K562 (cell line): ENCODE results near the gene NPHP1. TPM values are rescaled to one million over a fixed set of nuclear protein-coding genes. Genes with fewer than 3 reads are reported as not detected.

Experiments
- ASH1L ChIP-seq: fragments of 450-650 bp; IDR thresholded peaks from 2 replicates; pipeline ENCODE4 v1.6.1; 2018; ENCODE audit warnings: borderline replicate concordance, mild to moderate bottlenecking, low read depth; ENCODE audit not compliant: partially characterized antibody
- CEBPB ChIP-seq: fragments of 450-650 bp; IDR thresholded peaks from 2 replicates; pipeline ENCODE4 v1.6.1; 2016; ENCODE audit warnings: missing genetic modification characterization, missing compliant biosample characterization
- ETV6 ChIP-seq, 3 experiments: fragments of 150-350 bp in 1 of 3; sonication (generic) in 1 of 3; formaldehyde crosslinking in 1 of 3; IDR thresholded peaks; 2 replicates each; pipeline versions ENCODE4 v1.6.1 to v1.8.0; 2014 to 2022; ENCODE audit warnings: borderline replicate concordance in 2 of 3, low read depth in 2 of 3, antibody characterized with exemption in 1 of 3, low read length in 1 of 3, mild to moderate bottlenecking in 1 of 3, missing genetic modification reagents in 1 of 3
- MCM2 ChIP-seq: fragments of 450-650 bp; IDR thresholded peaks from 2 replicates; pipeline ENCODE4 v1.6.1; 2017; ENCODE audit warnings: low read depth, mild to moderate bottlenecking
- MYC ChIP-seq, 2 experiments: fragments of 250-450 bp in 1 of 2; sonication (Bioruptor Pico) in 1 of 2; IDR thresholded peaks; 2 replicates each; pipeline versions ENCODE4 v1.5.1 to v1.6.1; 2012 to 2021; ENCODE audit warnings: low read depth in 2 of 2, borderline replicate concordance in 1 of 2, improper control_type of control experiment in 1 of 2, low read length in 1 of 2, mild to moderate bottlenecking in 1 of 2, moderate library complexity in 1 of 2
- NFRKB ChIP-seq: fragments of 450-650 bp; IDR thresholded peaks from 2 replicates; pipeline ENCODE4 v1.6.1; 2016; ENCODE audit warnings: low read depth
- PHB ChIP-seq: fragments of 250-450 bp; sonication (Bioruptor Pico); IDR thresholded peaks from 2 replicates; pipeline ENCODE4 v1.5.0; 2021
- PTTG1 ChIP-seq: fragments of 450-650 bp; IDR thresholded peaks from 2 replicates; pipeline ENCODE4 v1.6.1; 2016; ENCODE audit warnings: low read depth, mild to moderate bottlenecking, missing genetic modification characterization, missing compliant biosample characterization
- RBM22 ChIP-seq: fragments of 200-400 bp; formaldehyde crosslinking; IDR thresholded peaks from 2 replicates; pipeline ENCODE4 v1.6.1; 2018; ENCODE audit warnings: low read length, low read depth; ENCODE audit not compliant: poor library complexity, severe bottlenecking
- SNIP1 ChIP-seq: fragments of 450-650 bp; IDR thresholded peaks from 2 replicates; pipeline ENCODE4 v1.7.1; 2017; ENCODE audit warnings: low read depth, mild to moderate bottlenecking
- ZNF347 ChIP-seq: fragments of 450-650 bp; formaldehyde crosslinking; IDR thresholded peaks from 2 replicates; pipeline ENCODE4 v1.4.0; 2020; ENCODE audit warnings: low read depth, mild to moderate bottlenecking, moderate library complexity
- ZSCAN32 ChIP-seq: fragments of 450-650 bp; formaldehyde crosslinking; IDR thresholded peaks from 2 replicates; pipeline ENCODE4 v1.4.0; 2020; ENCODE audit warnings: mild to moderate bottlenecking, moderate library complexity
- polyA plus RNA-seq, 8 experiments: library from polyadenylated mRNA; depleted of rRNA in 4 of 8; stranded (reverse) in 5 of 8; unstranded in 3 of 8; fragments of >200 nt; fragmentation: Nextera tagmentation in 2 of 8; fragmentation: Illumina TruSeq in 1 of 8; extraction: Ambion mirVana in 2 of 8; extraction: Trizol in 1 of 8; gene quantifications; 2 replicates each; pipeline versions ENCODE4 v1.2.1 to v1.2.3, GENCODE V29; 2011 to 2014; ENCODE audit warnings: inconsistent platforms in 1 of 8, missing spikeins in 1 of 8
- total RNA-seq, 7 experiments: library from RNA; depleted of rRNA in 6 of 7; stranded (reverse); fragments of >200 nt in 6 of 7; fragmentation: Illumina TruSeq in 2 of 7; extraction: Trizol in 2 of 7; gene quantifications; 2 replicates each; pipeline versions ENCODE4 v1.2.1 to v1.2.3, GENCODE V29; 2011 to 2021; ENCODE audit warnings: low replicate concordance in 1 of 7
- TF ChIP-seq, protein P1 (sequence below): fragments of 200-400 bp; formaldehyde crosslinking; IDR thresholded peaks from 2 replicates; pipeline ENCODE4 v1.6.1; 2017; ENCODE audit warnings: mild to moderate bottlenecking, low read depth, low read length, moderate library complexity
- TF ChIP-seq, protein P2 (sequence below), 2 experiments: fragments of 450-650 bp; formaldehyde crosslinking in 1 of 2; IDR thresholded peaks; 2 replicates each; pipeline versions ENCODE4 v1.4.0 to v1.6.1; 2014 to 2020; ENCODE audit warnings: mild to moderate bottlenecking in 2 of 2, borderline replicate concordance in 1 of 2, low read depth in 1 of 2

Gene NPHP1
- total and polyA plus RNA-seq, 9 of the 15 experiments (the other 6 are each of a cell fraction or from before 2014, with no cell fraction given), result 0.11 to 0.32 (median 0.20) TPM; not detected in 5

GRCh38 chr2:110211938-110212858, 7.4 kb upstream of the NPHP1 start, which contains the start of gene MTLN (continued):
- peak; percentile 95; the same call in 1 of the 2 replicates for TF ChIP-seq MYC (IDR thresholded peaks at IDR 0.05; ENCODE audit: low read depth, low read length)
- TF ChIP-seq MYC (CRISPR knock-in tag; IDR thresholded peaks at IDR 0.05; ENCODE audit: borderline replicate concordance, low read depth), result peak; percentile 88; the same call in 1 of the 2 replicates
- TF ChIP-seq PTTG1, result no peak
- no peak for TF ChIP-seq SNIP1
- TF ChIP-seq CEBPB (tag), result no peak
- no peak for TF ChIP-seq ZSCAN32 (CRISPR knock-in tag)
- no peak for TF ChIP-seq ETV6 (IDR thresholded peaks at IDR 0.05; ENCODE audit: borderline replicate concordance in 1 of 2, low read depth in 2 of 2, low read length in 1 of 2)
- TF ChIP-seq ETV6 (CRISPR knock-in tag; IDR thresholded peaks at IDR 0.05; ENCODE audit: borderline replicate concordance), result no peak
- TF ChIP-seq RBM22, result no peak
- TF ChIP-seq, protein P1, sequence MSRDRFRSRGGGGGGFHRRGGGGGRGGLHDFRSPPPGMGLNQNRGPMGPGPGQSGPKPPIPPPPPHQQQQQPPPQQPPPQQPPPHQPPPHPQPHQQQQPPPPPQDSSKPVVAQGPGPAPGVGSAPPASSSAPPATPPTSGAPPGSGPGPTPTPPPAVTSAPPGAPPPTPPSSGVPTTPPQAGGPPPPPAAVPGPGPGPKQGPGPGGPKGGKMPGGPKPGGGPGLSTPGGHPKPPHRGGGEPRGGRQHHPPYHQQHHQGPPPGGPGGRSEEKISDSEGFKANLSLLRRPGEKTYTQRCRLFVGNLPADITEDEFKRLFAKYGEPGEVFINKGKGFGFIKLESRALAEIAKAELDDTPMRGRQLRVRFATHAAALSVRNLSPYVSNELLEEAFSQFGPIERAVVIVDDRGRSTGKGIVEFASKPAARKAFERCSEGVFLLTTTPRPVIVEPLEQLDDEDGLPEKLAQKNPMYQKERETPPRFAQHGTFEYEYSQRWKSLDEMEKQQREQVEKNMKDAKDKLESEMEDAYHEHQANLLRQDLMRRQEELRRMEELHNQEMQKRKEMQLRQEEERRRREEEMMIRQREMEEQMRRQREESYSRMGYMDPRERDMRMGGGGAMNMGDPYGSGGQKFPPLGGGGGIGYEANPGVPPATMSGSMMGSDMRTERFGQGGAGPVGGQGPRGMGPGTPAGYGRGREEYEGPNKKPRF, result no peak
- TF ChIP-seq MCM2, result no peak
- TF ChIP-seq, protein P2, sequence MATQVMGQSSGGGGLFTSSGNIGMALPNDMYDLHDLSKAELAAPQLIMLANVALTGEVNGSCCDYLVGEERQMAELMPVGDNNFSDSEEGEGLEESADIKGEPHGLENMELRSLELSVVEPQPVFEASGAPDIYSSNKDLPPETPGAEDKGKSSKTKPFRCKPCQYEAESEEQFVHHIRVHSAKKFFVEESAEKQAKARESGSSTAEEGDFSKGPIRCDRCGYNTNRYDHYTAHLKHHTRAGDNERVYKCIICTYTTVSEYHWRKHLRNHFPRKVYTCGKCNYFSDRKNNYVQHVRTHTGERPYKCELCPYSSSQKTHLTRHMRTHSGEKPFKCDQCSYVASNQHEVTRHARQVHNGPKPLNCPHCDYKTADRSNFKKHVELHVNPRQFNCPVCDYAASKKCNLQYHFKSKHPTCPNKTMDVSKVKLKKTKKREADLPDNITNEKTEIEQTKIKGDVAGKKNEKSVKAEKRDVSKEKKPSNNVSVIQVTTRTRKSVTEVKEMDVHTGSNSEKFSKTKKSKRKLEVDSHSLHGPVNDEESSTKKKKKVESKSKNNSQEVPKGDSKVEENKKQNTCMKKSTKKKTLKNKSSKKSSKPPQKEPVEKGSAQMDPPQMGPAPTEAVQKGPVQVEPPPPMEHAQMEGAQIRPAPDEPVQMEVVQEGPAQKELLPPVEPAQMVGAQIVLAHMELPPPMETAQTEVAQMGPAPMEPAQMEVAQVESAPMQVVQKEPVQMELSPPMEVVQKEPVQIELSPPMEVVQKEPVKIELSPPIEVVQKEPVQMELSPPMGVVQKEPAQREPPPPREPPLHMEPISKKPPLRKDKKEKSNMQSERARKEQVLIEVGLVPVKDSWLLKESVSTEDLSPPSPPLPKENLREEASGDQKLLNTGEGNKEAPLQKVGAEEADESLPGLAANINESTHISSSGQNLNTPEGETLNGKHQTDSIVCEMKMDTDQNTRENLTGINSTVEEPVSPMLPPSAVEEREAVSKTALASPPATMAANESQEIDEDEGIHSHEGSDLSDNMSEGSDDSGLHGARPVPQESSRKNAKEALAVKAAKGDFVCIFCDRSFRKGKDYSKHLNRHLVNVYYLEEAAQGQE (IDR thresholded peaks at IDR 0.05; ENCODE audit: borderline replicate concordance), result no peak
- TF ChIP-seq, protein P2 (CRISPR knock-in tag; IDR thresholded peaks at IDR 0.05; ENCODE audit: low read depth), result 0 out of 2 replicates have a peak, but pooled peaks have one; percentile 27
- no peak for TF ChIP-seq PHB (CRISPR knock-in tag)
- no peak for TF ChIP-seq ZNF347 (CRISPR knock-in tag)
- TF ChIP-seq ASH1L, result no peak
- no peak; the same call in none of the 2 replicates for TF ChIP-seq NFRKB
